NCI-H69 (cell line): ENCODE results near the gene GRM4.
"Not testable (repeated sequence)": the region's sequence is repeated elsewhere in the genome, so short reads cannot be mapped to it uniquely, and the experiment has no call there.

Experiments used
- DNase-seq: peaks from one replicate; lab custom pipeline; 2025; lab: John Stamatoyannopoulos, UW

The GRM4 gene

DNA sequence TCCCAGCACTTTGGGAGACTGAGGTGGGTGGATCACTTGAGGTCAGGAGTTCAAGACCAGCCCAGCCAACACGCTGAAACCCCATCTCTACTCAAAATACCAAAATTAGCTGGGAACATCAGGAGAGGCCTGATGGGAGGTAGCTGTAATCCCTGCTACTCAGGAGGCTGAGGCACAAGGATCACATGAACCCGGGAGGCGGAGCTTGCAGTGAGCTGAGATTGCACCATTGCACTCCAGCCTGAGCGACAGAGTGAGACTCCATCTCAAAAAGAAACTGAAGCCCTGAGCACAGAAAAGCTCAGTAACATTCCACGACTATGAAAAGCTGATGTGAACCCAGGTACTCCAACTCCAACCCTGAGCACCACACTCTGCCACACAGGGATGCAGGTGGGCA lies 103.9 kb downstream of the GRM4 start:
- DNase-seq = not testable (repeated sequence)

GRCh38 chr6:34041385-34041784 lies 104.5 kb downstream of the GRM4 start:
- no peak for DNase-seq

- no peak for DNase-seq
These were observed 105.9 kb downstream of the GRM4 start for GRCh38 chr6:34039943-34040342.

- DNase-seq = no peak
These were observed 108.7 kb downstream of the GRM4 start for GRCh38 chr6:34037151-34037550.

- no peak for DNase-seq
These were observed 109.4 kb downstream of the GRM4 start for GRCh38 chr6:34036357-34037069.

DNA sequence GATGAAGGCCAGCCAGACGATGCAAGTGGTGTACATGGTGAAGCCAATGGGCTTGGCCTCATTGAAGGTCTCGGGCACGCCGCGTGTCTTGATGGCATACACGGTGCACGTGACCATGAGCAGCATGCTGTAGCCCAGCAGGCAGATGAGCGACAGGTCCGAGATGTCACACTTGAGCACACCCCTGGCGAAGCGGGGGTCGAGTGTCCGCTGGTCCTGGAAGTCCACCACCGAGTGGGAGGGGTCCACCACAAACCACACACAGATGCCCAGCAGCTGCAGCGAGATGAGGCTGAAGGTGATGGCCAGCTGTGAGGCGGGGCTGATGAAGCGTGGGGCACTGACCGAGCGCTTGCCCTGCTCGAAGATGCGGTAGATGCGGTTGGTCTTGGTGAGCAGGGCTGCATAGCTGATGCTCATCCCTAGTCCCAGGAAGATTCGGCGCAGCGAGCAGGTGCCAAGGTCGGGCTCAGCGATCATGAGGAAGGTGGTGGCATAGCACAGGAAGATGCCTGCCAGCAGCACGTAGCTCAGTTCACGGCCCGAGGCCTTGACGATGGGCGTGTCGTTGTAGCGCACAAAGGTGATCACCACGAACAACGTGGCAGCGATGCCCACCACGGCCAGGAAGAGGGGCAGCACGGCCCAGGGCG lies 110.1 kb downstream of the GRM4 start:
- no peak for DNase-seq

- no peak for DNase-seq
These were observed 110.7 kb downstream of the GRM4 start for GRCh38 chr6:34035161-34035560.

DNA sequence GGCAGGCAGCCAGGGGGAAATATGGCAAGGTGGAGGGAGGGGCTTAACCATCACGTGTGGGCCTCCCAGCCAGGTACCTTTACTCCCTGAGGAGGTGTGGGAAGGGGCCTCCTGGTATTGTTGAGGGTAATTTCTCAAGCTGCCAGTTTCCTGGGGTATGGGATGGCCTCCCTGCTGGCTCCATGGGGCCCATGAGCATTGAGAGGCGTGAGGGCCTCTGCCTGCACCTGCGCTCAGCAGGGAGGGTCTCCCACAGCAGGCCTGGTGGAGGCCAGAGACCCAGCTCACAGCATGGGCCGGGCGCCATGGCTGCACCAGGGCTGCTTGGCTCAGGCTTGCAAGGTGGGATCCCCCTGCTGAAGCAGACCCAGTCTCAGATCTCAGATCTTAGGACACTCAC lies 113.0 kb downstream of the GRM4 start:
- peak; percentile 91 for DNase-seq

- DNase-seq = peak; percentile 38
These were observed 114.1 kb downstream of the GRM4 start for GRCh38 chr6:34031625-34032383.

DNA sequence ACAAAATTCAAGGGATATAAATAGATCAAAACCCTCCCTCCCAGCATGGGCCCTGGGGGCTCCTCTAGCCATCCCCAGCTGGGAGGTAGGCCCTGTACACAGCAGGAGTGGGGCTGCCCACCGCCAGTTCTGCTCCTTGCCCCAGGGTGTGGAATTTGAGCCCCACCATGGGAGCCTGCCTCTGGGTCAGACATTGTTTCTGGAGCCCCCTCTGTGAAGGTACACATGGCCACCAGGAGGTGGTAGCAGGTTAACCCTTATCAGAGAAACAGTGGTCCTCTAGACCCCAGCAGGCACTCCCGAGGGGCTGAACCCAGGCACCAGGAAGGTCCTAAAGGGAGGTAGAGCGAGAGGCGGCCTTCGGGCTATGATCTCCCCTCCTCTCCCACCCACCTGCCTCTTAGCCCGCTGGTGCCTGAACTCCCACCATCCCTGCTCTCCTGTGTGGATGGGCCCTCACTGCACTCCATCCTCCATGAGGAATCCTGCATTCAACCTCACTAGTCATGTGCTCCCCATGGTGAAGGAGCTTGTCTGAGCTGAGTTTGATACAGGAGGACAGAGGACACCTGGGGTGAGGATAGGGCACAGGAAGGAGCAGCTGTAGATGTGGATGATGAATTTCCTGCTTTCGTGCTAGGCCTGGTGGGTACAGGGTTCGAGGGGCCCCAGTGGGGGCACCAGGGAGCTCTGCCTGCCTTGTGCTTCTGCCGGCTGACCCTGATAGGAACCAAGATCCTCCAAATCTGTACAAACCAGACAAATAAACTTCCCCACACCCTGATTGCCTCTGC lies 114.9 kb downstream of the GRM4 start:
- DNase-seq = peak; percentile 85

DNA sequence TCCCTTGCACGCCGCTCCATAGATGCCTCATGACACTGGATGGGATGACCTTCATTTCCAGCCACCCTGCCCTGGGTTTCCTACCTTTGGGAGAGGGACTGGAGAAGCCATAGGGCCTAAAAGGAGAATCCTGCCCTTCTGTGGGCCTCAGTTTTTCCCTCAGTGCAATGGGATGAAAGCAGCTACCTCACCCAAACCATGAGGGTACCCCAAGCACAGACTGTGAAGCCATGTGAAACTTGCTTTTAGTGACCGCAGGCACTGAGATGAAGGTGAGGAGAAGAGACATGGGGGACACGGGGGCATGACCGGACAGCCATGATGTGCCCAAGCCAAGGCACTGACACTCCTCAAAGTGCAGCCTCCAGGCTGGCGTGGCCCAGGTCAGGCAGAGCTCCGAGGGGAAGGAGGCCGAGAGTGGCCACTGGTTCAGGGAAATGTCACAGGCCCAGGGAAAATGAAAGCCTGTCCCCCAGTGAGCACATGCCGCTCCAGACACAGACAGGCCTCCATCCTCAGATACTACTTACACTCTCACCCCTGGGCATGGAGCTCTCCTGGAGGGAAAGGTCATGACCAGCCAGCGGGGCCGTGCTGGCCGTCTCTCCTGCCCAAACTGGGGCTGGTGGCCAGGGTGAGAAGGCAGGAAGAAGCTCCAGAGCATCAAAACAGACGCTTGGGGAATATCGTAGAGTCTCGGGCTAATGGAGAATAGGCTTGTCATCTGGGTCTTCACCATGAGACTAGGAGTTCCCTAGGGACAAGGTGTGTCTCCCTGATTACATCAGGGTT lies 116.2 kb downstream of the GRM4 start:
- peak; percentile 53 for DNase-seq

DNA sequence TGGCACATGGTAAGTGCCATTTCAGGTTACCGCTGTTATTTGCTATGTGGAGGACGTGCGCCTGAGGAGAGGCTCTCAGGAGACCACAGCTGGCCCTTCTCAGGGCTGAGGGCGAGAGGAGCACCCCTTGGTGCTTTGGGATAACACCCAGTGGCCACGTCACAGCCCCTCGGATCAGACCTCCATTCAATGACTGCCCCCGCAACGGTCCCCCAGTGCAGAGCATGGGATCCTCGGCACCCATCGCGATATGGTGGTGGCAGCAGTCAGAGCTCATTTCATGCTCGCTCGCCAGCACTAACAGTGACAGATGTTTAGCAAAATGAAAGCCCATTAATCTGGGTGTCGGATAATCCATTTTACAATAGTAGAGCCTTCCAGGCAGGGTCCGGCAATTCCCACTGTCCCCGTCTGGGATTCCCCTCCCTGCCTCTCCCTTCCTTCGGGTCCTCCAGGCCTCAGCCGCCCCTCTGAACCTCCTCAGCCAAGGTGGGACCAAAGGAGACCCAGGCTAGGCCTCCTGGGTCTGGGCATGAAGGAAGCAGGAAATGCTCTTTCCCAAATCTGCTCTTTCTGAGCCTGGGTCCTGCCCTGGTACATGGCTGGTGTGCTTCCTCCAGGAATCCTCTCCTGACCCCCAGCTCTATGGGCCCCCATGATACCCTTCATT lies 117.1 kb downstream of the GRM4 start:
- DNase-seq = peak; percentile 56

DNA sequence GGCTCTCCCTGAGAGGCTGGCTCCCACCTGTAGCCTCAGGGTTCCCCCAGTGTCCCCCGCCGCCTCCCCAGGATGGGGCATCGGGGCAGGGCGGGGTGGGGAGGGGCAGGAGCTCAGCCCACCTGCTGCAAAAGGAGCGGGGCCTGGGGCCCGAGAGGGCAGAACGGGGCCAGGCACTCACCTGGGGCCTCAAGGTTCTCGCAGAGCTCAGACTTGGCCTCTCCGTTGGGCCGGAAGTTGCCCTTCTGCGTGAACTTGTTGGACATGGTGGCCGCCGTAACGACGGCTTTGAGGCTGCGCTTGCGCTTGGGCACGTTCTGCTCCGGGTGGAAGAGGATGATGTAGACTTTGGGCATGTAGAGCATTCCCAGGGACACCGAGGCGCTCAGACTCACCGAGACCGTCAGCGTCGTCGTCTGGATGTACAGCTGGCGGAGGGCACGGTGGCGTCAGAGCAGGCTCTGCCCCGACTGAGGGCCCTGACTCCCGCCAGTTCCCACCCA lies 117.9 kb downstream of the GRM4 start:
- DNase-seq = no peak

DNA sequence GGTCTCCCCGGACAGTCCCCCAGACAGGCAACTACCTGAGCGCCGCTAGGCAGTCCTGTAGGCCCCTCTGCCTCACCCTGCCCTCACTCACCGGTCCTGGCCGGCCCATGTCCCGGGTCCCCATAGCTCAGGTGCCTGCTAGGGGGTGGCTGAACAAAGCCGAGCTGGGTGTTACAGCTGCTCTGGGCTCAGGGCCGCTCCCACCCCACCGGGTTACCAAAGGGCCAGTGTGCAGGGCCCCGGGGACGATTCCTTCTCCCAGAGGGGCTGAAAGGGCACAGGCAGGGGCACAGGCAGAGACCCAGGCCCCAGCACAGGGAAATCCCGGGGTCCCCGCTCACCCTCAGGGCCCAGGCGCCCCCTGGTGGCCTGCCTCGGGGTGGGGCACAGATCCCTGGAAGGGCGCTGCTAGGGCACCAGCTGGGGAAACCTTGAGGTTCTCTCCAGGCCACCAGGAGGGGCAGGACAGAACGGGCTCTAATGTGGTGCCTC lies 118.4 kb downstream of the GRM4 start:
- peak; percentile 74 for DNase-seq

GRCh38 chr6:34025861-34026260 lies 120.0 kb downstream of the GRM4 start:
- DNase-seq = peak; percentile 83

- DNase-seq = peak; percentile 72
These were observed 120.6 kb downstream of the GRM4 start for GRCh38 chr6:34025112-34025807.

GRCh38 chr6:34022873-34023255 lies 123.0 kb downstream of the GRM4 start:
- no peak for DNase-seq

- peak; percentile 47 for DNase-seq
These were observed 123.5 kb downstream of the GRM4 start for GRCh38 chr6:34022250-34022872.

GRCh38 chr6:34021554-34022190 lies 124.2 kb downstream of the GRM4 start:
- DNase-seq = peak; percentile 89
